Erythroblast (primary cell): ENCODE measurements around the gene KRTAP10-1.

Experiments
- GATA1 ChIP-seq: IDR thresholded peaks from 2 replicates; pipeline ENCODE4 v1.6.1; 2011; ENCODE audit warnings: low read depth, mild to moderate bottlenecking, control low read depth, low read length, moderate library complexity
- POLR2A ChIP-seq: IDR thresholded peaks from 2 replicates; pipeline ENCODE4 v1.6.1; 2011; ENCODE audit warnings: mild to moderate bottlenecking, low read length

- no peak for TF ChIP-seq POLR2A
- no peak for TF ChIP-seq GATA1
These were observed 41.5 kb downstream of the KRTAP10-1 start for GRCh38 chr21:44498280-44499210.
